ENCODE results near the gene FSTL5.

FSTL5 gene

GRCh38 chr4:161555689-161556660 lies 607.8 kb downstream of the FSTL5 start:
- DNase-seq = no peak

- no peak for DNase-seq
Observed at GRCh38 chr4:161554372-161554990, 609.3 kb downstream of the FSTL5 start.

GRCh38 chr4:161546902-161547301 lies 616.9 kb downstream of the FSTL5 start:
- no peak for DNase-seq

DNA sequence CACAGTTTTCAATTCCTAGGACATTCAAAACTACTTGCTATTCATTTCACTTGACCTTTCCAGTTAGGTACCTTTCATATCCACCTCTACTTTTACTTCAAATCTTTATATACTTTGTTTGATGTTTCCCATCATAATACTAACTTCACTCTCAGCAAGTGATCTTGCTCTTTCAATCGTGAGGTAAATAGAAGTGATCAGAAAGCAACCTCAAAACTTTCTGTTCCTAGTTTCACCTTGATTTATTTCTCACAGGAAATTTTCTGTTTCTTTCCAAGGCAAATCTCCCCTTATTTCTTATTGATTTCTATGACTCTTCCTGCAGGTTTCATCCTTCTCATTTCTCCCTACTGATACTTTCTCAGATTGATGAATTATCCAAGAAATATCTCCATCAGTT lies 623.5 kb downstream of the FSTL5 start:
- no peak for DNase-seq

DNA sequence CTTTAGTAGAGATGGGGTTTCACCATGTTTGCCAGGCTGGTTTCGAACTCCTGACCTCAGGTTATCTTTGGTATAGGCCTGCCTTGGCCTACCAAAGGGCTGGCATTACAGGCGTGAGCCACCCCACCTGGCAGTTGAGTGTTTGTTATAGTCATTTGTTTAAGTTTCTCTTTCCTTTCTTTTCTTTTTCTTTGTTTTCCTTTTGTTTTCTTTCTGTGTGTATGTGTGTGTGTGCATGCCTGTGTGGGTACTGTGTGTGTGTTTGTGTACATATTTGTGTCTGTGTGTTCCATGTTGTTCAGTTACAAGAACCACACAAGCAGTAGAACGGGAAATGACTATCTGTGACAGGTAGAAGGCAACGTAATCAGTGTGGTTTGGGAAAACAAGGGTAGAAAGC lies 624.9 kb downstream of the FSTL5 start:
- no peak for DNase-seq

GRCh38 chr4:161530710-161531109 lies 633.1 kb downstream of the FSTL5 start:
- DNase-seq = no peak

DNA sequence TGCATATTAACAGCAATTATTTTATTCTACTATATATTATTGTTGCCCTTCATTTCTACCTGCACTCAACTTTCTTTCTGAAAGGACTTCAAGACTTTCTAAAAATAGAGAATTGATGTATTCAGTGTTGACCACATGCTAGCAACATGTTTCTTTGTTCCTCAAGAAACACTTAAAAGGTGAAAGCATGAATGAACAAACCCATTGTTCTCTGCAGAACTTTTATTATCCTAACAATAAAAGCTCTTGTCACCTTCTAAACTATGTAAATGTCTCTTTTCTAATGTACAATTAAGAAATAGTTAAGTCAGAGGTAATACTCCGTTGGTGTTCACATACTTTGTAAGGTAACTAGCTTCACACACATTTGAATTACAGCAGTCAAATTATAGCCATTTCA lies 638.7 kb downstream of the FSTL5 start:
- DNase-seq = no peak

GRCh38 chr4:161522031-161522430 lies 641.8 kb downstream of the FSTL5 start:
- DNase-seq = no peak

- DNase-seq = no peak
Observed at GRCh38 chr4:161519611-161520010, 644.2 kb downstream of the FSTL5 start.

GRCh38 chr4:161517941-161518340 lies 645.9 kb downstream of the FSTL5 start:
- no peak for DNase-seq

DNA sequence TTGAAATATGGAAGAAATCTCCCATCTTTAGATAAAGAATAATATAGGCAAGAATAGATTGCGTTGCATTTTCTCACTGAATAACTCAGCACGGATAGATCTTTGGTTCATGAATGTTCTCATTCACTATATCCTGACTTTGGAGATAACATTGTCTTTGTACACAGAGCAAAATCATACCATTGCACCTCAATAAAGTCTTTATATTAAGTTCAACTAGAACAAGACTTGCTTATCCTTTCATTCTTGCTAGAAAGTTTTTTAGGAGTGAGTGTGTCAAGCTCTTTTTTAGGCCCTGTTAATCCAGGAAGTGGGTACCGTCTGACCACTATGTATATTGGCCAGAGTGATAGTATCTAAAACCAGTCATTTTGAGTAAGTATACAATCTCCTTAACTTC lies 658.7 kb downstream of the FSTL5 start:
- DNase-seq = no peak

- no peak for DNase-seq
Observed at GRCh38 chr4:161498155-161498554, 665.6 kb downstream of the FSTL5 start.

GRCh38 chr4:161486461-161486860 lies 677.3 kb downstream of the FSTL5 start:
- DNase-seq = no peak

GRCh38 chr4:161466316-161466715 lies 697.5 kb downstream of the FSTL5 start:
- no peak for DNase-seq

GRCh38 chr4:161463436-161463835 lies 700.4 kb downstream of the FSTL5 start:
- DNase-seq = no peak

GRCh38 chr4:161457906-161458305 lies 705.9 kb downstream of the FSTL5 start:
- no peak for DNase-seq

GRCh38 chr4:161457311-161457710 lies 706.5 kb downstream of the FSTL5 start:
- DNase-seq = no peak

- DNase-seq = no peak
Observed at GRCh38 chr4:161454860-161455259, 708.9 kb downstream of the FSTL5 start.

DNA sequence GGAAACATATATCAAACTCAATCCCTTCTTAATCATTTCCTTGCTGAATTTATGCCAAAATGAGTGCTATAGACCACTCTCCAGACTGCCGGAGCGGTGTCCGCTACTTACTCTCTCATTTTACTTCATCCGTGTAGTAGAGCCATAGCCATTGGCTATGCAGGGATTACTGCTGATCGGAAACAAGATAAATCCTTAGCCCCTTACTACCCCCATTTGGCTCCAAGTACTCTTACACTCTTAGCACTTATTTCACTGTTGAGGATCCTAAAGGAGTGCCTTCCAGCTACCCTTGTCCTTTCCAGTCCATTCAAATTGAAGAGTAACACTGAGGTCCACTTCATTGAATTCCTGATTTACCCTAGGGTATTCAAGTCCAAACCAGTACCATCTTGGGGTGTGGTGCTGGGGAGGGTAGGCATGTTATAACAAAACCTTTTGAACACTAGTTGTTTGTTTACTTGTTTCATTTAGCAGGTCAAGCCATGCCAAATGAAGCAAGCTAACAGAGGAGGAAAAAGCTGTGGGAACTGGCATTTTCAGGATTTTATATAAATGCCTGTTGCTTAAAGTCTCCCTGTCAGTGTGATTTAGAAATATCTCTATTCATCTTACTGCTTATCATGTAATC lies 715.1 kb downstream of the FSTL5 start:
- DNase-seq = no peak

- DNase-seq = no peak
Observed at GRCh38 chr4:161444626-161445025, 719.2 kb downstream of the FSTL5 start.

- DNase-seq = no peak
Observed at GRCh38 chr4:161442921-161443320, 720.9 kb downstream of the FSTL5 start.

GRCh38 chr4:161438096-161438495 lies 725.7 kb downstream of the FSTL5 start:
- DNase-seq = no peak

- DNase-seq = no peak
Observed at GRCh38 chr4:161428180-161428965, 735.4 kb downstream of the FSTL5 start.
